ENCODE results near the gene MRC1.

The MRC1 gene

DNA sequence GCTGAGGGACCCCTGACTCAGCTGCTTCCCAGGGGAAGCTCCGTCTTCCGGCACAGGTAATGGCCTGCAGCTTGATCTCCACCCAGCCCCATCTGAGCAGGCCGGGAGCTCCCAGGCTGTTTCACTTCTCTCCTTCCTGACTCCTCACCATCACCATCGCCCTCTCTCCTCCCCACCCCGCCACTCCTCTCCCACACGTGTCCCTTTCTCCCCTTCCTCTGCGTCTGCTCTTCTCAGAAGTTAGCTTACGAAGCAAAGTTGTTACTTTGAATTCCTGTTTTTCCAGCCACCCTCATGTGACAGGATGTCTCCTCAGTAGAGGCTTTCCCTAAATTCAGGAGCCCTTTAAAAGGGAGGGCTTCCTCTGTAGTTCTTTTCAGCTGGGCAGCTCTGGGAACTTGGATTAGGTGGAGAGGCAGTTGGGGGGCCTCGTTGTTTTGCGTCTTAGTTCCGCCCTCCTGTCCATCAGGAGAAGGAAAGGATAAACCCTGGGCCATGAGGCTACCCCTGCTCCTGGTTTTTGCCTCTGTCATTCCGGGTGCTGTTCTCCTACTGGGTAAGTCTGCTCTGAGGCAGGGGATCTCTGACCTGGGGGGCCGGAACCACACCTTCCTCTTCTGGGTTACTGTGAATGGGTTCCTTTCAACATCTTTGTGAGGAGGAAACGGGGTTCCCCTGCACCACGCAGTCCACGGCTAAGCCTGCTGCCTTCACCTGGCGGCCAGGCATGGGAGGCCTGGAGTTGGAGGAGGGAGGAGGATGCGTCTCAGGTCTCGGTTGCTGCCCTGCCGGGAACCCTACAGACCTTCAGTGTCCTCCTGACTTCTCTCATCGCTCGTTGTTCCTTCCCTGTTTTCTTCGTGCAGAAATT lies at the start of gene MRC1:
Gene MRC1, plus strand, starts transcription at position 378 of the 871 bp plus-strand sequence. Its CDS starts 118 bp downstream, at position 496.
- DNase-seq (ENCODE audit: low read depth, low spot score) = no peak

DNA sequence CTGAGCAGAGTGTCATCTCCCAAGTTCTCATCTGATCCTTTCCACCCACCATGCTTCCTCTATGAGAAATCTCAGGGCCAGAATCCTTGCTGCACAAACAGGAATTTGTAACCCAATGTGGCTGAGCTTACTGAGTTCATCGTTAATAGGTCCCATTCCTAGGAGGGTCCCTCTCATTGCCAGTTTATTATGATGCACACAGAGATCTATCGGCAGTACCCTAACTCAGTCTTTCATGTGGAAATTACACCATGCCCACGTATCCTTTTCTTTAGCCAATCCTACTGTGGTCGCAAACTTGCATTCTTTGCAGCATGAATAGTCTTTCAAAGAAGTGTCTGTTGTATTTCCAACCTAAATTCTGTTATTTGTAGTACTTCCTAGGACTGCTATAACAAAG lies 45.0 kb upstream of the MRC1 start:
- no peak for DNase-seq (ENCODE audit: low read depth, low spot score)

DNA sequence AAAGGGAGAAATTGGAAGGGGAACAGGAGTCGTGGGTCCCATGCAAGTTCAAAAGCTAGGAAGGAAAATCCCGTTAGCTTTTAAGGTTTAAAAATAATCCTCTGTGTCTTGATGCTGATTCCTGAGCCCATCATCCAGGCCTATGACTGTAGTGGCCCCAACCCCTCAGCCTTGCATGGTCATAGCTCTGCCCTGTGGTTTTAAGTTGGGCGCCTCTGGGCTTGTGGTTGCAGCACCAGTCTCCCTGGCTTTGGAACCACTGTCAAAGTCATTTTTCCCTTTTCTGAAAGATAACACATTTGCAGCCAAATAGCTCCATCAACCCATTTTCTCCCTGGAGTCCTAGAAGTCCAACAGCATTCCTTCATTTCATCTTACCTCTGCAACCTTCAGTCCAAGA lies 43.5 kb upstream of the MRC1 start:
- DNase-seq (ENCODE audit: low read depth, low spot score) = no peak

DNA sequence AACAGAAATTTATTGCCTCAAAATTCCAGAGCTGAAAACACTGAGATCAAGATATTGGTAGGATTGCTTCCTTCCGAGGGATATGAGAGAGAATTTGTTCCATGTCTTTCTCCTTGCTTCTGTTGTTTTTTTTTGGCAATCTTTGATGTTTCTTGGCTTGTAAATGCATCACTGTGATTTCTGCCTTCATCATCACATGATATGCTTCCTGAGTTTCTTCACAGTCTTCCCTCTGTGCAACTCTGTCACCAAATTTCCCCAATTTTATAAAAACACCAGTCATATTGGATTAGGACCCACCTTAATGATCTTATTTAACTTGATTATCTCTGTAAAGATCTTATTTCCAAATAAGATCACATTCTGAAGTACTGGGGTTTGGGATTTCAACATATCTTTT lies 42.4 kb upstream of the MRC1 start:
- no peak for DNase-seq (ENCODE audit: low read depth, low spot score)

DNA sequence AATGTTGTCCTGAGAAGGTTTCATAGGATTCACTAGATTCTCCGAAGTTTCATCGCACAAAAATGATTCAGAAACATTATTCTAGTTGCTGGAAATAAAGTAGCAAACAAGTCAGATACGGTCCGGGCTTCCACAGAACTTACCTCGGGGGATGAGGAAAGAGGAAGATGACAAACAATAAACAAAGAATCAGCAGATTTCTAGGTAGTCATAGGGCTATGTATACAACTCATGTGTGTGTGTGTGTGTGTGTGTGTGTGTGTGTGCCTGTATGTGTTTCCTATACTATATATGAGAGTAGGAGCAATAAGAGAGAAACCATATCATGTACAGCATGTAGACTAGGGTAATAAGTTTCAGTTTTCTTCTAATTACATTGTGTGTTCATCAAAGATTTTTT lies 40.7 kb upstream of the MRC1 start:
- DNase-seq (ENCODE audit: low read depth, low spot score) = no peak

DNA sequence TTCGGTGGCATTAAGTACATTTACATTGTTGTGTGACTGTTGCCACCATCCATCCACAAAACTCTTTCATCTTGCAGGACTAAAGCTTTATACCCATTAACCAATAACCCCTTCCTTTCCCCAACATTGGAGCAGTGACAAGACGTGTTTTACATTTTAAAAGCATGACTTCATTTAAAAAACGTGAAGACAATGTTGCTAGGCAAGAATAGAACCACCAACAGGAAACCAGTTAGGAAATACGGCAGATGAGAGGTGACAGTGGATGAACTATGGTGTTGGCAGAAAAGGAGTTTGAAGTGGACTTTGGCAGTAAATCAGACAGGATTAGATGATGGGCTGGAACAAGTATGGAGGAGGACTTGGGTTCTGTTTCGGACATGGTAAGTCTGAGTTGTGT lies 40.2 kb upstream of the MRC1 start:
- no peak for DNase-seq (ENCODE audit: low read depth, low spot score)

DNA sequence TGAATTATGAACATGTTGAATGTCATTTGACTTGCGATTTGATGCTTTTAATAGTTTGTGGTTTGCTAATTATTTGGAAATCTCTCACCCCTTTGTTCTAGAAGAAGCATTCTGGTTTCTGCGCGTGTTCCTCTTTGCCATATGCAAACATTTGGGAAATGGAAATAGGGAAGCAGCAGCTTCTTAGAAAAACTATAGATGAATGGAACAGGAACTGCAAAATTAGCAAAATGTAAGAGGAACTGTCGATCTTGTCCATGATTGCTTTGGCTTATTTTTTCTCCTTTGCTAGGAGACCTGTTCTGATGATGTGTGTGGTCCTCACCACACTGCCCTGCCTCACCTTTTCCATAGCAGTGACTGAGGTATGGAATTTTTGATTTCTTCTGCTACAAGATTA lies 38.1 kb upstream of the MRC1 start:
- no peak for DNase-seq (ENCODE audit: low read depth, low spot score)

DNA sequence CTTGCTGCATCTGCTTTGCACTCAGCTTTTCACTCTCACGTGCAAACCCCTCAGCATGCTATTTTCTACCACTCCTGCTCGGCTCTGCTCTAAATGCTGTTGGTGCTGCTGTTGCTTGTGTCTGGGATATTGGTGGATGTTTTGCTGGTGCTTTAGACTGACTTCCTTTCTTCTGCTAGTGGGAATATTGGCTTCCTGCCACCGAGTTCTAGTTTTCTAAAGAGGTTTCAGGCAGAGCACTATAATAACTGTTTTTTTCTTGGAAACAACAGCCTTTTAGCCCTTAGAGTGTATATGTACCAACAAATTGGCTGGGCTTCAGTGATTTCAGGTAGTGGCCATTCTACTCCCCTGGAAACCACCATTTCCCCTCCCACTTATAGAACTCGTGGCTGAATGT lies 29.4 kb upstream of the MRC1 start:
- DNase-seq (ENCODE audit: low read depth, low spot score) = no peak

DNA sequence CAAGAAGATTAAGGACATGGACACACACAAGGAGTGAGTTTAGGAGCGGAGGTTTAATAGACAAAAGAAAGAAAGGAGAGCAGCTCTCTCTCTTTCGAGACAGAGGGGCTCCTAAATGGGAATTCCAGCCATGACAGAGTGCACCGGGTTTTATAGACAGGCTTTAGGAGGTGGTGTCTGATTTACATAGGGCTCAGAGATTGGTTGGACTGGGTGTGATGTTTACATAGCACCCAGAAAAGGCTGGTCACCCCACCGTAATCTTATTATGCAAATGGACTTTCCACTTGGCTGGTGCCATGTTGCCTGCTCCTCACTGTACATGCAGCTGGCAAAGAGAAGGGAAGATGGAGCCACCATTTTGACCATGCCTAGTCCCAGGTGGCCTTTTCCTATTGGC lies 28.4 kb upstream of the MRC1 start:
- no peak for DNase-seq (ENCODE audit: low read depth, low spot score)

DNA sequence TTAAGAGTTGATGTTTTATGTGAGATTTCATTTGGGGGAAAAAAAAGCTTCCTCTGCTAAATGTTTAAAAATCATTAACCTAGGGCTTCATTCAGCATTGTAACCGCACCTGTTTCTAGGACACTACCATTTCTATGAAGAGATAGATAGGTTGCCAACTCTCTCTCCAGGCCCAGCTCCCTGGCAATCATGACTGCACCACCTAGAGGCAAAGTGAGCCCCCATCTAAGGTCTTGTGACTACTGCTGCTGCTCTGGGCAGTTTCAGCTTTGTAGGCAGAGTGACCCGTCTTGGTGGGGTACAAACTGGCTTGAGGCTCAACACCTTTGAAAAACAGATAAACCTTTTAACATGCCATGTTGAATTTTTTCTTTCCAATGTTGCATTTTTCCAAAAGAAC lies 27.3 kb upstream of the MRC1 start:
- DNase-seq (ENCODE audit: low read depth, low spot score) = no peak

DNA sequence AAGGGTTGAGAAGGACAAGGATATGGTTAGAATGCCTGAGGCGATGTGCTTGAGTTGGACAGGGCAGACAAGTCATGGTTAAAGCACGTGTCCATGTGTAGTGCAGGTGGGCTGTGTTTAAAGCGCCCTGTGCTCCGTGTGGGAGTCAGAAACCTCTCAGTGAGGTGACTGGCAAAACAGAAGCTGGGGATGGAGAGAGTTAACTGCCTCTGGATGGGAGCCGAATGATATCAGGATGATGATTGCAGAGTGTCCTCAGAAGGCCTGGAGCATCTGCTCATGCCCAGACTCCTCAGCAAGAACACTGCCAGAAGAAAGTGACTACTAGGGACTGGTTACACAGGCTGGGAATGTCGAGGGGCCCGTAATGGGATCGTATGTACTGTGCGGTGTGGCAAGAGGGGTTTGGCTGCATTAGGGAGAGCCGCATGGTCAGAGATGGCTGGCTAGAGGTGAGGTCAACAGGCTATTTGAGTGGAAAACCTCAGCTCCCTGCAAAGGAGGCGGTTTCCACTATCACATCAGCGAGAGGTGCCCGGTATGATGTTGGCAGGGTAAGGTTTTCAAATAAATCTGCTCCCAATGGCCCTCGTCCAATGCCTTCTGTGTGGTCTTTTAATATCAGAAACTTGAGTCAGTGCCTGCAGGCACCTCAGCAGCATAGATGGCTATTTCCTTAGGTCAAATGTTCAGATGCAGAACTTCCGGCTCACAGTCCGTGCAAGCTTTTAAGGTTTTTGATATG lies 26.1 kb upstream of the MRC1 start:
- DNase-seq (ENCODE audit: low read depth, low spot score) = no peak

DNA sequence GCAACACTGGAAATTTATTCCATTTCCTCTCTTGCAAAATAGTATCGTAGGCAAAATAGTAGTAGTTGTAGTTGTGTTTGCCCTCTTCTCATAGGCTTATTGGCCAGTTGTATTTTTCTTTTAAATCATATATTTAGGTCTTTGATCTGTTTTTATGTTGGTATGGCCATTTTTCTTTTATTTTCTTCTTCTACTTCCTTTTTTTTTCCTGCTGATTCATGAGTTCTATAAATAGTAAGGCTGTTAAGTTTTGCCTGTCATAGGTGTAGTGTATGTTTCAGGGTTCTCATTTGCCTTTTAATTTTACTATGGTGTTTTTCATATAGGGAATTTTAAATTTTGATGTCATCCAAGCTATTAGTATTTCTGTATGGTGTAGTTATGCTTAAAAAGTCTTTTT lies 25.4 kb upstream of the MRC1 start:
- DNase-seq (ENCODE audit: low read depth, low spot score) = no peak

DNA sequence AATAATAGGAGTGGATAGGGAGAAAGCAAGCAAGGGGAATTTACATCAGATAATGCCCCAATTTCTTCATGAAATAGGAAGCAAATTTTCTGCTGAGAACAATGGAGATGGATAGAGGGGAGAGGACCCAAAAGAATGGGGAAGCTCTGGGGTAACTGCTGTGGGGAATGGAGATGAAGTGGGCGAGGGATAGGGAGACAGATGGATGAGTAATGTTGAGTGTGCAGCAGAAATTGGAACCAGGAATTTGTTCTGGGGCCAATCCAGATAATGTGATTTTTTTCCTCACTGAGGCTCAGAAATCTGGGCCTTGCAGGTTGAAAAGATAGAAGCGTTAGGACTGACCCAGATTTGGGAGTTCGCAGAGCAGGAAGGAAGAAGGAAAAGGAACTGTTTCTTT lies 24.5 kb upstream of the MRC1 start:
- no peak for DNase-seq (ENCODE audit: low read depth, low spot score)

DNA sequence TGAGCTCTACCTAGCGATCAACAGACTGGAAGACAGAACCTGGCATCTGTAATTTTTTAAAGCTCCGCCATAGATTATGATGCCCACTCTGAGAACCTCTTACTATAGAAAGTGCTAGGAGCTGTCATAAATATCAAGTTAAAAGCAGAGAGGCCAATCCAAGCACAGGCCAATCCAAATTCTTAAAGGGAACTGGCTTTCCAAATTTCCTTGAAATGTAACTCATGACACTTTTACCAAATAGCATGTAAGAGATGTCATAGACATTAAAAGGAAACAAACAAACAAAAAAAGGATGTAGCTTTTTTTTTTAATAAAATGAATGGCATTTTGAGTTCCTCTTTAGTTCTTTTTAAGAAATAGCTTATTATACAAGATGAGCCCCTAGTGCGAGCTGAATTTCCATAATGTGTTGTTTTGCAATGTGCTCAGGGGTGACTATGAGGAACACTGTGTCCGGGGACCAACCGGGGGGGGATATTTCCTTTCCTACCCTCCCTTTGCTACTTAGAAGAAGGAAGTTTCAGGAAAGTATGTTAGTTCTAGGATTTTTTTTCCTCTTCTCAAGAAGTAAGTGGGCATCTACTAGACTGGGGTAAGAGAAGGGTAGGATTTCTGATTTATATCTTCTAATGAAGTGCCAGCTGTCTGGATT lies 23.7 kb upstream of the MRC1 start:
- no peak for DNase-seq (ENCODE audit: low read depth, low spot score)

DNA sequence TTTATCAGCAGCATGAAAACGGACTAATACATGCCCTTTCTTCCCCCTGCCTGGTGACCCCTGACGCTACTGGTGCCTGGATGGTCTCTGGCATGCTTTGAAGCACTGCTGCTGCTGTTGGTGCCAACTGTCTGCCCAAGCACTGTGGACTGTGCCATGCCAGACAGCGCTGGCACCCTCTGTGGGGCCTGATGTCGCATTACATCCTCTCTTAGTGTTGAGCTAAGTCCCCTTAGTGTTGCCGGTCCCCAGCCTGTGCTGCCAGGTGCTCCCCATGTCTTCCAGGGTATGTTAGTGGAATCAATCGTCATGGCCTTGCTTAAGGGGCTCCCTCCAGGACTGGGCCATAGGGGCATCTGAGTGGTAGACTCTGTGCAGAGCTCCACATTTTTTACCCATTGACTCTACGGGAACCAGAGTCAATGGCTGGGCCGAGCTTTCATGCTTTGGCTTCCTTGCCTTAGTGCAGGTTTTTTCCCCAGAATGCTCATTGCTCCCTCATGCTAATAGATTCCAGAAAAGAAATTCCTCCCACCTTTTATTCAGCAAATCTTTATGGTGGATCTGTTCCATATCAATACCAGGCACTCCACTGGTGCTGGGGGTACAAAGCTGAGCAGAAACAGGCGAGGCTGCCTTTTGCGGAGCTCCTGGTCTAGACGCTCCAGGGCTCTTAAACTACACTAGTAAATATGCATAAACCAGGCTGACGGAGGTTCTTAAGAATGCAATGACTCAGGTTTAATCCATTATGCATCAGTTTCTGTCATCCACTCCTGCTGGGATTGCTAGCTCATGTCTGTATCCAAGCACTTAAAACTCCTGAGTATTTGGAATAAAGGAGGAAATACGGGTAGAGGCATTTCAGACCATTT lies 21.8 kb upstream of the MRC1 start:
- DNase-seq (ENCODE audit: low read depth, low spot score) = no peak

DNA sequence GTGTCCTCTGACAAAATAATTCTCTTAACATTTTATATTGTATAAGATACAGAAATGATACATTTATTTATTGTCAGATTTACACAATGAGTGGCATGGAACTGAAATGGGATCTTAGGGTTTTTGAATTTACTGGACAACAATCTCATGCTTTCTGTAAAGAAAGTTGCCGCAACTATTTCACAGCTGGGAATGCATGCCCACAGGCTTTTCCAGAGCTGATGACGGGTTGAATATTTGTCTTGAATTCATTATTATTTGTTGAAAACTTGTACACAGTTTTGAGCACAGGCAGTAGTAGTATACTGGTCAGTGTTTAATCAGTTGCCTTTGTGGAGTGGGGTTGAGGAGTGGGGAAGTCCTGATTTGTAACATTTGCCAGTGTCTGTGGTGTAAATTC lies 20.5 kb upstream of the MRC1 start:
- no peak for DNase-seq (ENCODE audit: low read depth, low spot score)

DNA sequence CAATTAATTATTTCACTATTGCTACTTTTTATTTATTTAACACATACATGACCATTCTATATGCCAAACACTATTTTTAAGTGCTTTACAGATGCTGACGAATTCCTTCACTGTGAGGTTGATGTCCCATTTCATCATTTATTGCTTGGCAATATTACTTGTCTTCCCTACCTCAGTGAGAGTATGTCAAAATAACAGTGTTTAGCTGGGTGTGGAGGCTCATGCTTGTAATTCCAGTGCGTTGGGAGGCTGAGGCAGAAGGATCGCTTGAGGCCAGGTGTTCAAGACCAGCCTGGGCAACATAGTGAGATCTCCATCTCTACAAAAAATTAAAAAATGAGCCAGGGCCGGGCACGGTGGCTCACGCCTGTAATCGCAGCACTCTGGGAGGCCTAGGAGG lies 19.8 kb upstream of the MRC1 start:
- no peak for DNase-seq (ENCODE audit: low read depth, low spot score)

DNA sequence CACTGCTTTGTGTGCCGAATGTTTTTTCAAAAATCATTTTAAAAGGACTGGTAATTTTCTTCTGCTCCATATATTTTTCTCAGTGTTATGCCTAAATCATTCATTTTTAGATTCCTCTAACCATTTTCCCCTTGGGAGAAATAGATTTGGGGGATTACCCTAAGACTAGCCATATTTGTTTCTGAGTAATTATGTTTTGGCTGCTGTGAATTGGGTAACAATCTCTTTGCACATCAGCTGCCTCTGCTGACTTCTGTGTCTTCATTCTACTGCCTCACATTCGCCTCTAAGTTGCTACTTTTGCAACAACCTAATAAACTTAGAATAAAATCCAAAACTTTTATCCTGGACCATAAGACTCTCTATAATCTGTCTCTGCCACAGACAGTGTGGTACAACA lies 18.5 kb upstream of the MRC1 start:
- no peak for DNase-seq (ENCODE audit: low read depth, low spot score)

DNA sequence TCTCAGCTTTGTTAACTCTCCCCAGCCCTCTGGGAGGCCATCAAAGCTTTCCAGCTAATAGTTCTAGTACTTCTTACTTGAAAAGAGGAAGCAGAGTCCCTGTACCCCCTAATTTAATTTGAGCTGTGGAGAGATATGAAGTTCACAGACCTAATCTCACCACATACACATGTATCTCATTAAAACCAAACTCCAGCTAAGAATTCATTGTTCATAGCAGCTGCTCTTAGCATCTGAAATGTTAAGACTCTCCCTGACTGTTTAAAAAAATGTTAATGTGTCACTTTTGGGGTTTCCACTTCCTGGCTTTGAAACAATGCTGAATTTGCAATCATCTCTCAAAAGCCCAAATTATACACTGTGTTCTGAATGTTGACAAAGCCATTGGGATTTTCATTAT lies 16.2 kb upstream of the MRC1 start:
- no peak for DNase-seq (ENCODE audit: low read depth, low spot score)

DNA sequence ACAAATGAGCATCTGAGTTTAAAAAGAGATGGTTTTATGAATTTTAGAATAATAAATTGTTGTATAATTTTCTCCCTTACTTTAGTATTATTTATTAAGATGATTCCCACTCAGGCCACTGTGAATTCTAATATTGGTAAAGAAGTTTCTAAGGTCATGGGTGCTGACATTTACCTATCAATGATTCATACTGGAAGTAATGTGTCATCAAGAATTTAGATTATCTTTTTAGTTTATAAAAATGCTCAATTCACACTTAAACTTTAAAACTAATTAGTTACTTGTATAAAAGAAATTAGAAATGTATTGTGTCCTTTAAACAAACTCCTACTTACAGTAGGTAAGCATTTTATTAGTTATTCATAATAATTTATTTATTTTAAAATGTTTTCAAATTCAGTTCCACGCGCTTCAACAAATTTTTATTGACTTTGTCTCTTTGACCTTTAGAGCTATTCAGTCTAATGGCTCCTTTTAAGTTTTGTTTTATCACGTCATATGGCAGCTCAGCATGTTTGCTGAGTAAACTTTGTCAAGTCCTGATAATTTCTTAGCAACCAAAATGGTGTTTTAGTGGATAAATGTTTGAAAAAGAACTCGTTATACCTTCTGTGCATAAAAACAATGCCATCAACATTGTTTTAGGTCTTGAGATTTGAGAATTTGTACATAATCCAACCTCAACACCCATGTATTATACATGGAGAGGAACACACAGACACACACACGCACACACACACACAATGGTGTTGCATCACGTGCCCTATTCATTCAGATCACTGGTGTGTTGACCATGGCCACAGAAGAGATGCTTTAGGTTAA lies 15.1 kb upstream of the MRC1 start:
- DNase-seq (ENCODE audit: low read depth, low spot score) = no peak

DNA sequence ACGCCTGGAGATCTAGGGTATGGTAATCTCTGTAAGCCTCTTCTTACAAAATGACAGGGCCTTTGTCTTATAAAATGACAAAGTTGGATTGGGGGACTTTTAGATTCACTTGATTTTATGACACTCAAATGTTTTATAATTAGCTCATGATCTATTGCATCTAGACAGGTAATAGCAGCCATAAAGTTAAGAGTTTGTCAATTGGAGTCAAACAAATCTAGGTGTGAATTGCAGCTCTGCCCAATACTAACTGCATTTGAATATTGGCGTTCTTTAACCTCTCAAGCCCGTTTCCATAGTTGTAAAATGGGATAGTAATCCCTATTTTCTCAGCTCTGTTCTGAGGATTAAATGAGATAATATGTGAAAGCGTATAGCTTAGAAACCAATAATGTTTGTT lies 14.1 kb upstream of the MRC1 start:
- no peak for DNase-seq (ENCODE audit: low read depth, low spot score)

Measured in activated CD4-positive, CD25-positive, alpha-beta regulatory T cell treated with anti-CD3 and anti-CD28 coated beads, Interleukin-2, amount 50 U/mL, for 16 hours (primary cell).